Measurements from ENCODE around the gene PIK3R1. TPM values are rescaled to one million over a fixed set of nuclear protein-coding genes. Genes with fewer than 3 reads are reported as not detected.

PIK3R1 gene
- total RNA-seq, 1 donor from 2014 or later: 24.2 TPM

DNA sequence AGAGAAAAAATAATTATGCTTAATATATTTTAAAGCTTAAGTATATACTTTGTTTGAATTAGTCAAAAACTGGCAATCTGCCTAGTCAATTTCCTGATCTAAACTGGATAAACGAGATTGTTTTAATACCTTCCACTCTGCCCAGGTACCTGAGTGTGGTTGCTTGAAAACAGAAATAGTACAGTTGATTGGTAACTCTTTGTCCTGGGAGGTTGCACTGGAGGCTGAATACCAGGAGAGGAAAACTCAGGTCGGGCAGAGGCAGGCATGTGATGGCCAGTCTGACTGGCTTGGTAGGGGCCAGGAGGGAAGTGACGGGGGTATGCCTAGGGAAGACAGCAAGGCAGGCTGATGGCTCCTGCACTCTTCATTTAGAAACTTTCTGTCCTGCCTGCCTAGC lies 80.2 kb downstream of the PIK3R1 start:
- Mint-ChIP-seq H3K4me1 (peaks cover 3% of the 10 kb centered on the region), H3K4me3 (no peak overlapping the region), H3K27me3 (ENCODE audit: insufficient read depth, low read depth) (peaks cover 5% of the 10 kb centered on the region), H3K36me3 (peaks cover 49% of the 10 kb centered on the region), H3K9me3 (no peaks in the 10 kb centered on the region), H3K27ac (no peak overlapping the region)
- Histone ChIP-seq H3K4me2 (no peak overlapping the region), H3F3A (ENCODE audit: low read depth) (no peaks in the 10 kb centered on the region), H3K79me2 (ENCODE audit: low read depth) (no peaks in the 10 kb centered on the region), H3K9me3 (ENCODE audit: low read depth) (no peaks in the 10 kb centered on the region), H3K9ac (no peak overlapping the region), H3K4me1 (peaks cover 5% of the 10 kb centered on the region), H3K36me3 (peaks cover 20% of the 10 kb centered on the region), H2AFZ (replicated peaks) (no peak overlapping the region), H3K4me3 (no peak overlapping the region), H3K27ac (no peak overlapping the region), H3K27me3 (no peaks in the 10 kb centered on the region), H4K20me1 (ENCODE audit: low read depth) (no peaks in the 10 kb centered on the region)
- DNase-seq (ENCODE audit: low spot score): no peak
- TF ChIP-seq EZH2 (IDR thresholded peaks at IDR 0.05): no peak
- TF ChIP-seq, protein P1, sequence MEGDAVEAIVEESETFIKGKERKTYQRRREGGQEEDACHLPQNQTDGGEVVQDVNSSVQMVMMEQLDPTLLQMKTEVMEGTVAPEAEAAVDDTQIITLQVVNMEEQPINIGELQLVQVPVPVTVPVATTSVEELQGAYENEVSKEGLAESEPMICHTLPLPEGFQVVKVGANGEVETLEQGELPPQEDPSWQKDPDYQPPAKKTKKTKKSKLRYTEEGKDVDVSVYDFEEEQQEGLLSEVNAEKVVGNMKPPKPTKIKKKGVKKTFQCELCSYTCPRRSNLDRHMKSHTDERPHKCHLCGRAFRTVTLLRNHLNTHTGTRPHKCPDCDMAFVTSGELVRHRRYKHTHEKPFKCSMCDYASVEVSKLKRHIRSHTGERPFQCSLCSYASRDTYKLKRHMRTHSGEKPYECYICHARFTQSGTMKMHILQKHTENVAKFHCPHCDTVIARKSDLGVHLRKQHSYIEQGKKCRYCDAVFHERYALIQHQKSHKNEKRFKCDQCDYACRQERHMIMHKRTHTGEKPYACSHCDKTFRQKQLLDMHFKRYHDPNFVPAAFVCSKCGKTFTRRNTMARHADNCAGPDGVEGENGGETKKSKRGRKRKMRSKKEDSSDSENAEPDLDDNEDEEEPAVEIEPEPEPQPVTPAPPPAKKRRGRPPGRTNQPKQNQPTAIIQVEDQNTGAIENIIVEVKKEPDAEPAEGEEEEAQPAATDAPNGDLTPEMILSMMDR (IDR thresholded peaks at IDR 0.05): no peak
- TF ChIP-seq EZH2phosphoT487 (IDR thresholded peaks at IDR 0.05): no peak

DNA sequence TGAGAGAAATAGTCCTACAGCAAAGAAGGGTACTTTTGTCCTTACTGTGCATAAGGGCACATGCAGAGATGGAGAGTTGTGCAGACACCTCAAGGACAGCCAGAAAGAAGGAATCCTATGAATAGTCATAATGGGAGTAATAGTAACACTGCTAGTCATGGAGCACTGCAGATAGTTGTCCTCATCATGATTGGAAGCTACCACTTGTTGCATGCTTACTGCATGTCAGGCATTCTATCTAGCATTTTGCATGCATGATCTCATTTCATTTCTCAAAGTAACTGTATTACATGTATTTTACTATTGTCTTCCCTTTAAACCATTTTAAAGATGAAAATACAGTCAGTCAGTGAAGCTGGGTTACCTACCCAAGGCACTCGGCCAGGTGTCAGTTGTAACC lies 81.3 kb downstream of the PIK3R1 start:
- Mint-ChIP-seq H3K4me3 (no peak overlapping the region), H3K27me3 (ENCODE audit: insufficient read depth, low read depth) (peaks cover 5% of the 10 kb centered on the region), H3K27ac (no peak overlapping the region), H3K4me1 (no peaks in the 10 kb centered on the region), H3K9me3 (no peaks in the 10 kb centered on the region), H3K36me3 (peaks cover 53% of the 10 kb centered on the region)
- no peak overlapping the region for H3K4me2 ChIP-seq
- no peak overlapping the region for H3K9ac ChIP-seq
- no peaks in the 10 kb centered on the region for H3K79me2 ChIP-seq (ENCODE audit: low read depth)
- no peaks in the 10 kb centered on the region for H3F3A ChIP-seq (ENCODE audit: low read depth)
- H3K9me3 ChIP-seq (ENCODE audit: low read depth): no peaks in the 10 kb centered on the region
- H3K4me1 ChIP-seq: no peaks in the 10 kb centered on the region
- TF ChIP-seq EZH2phosphoT487 (IDR thresholded peaks at IDR 0.05) (no peak), EZH2 (IDR thresholded peaks at IDR 0.05) (no peak)
- TF ChIP-seq, protein P1 (IDR thresholded peaks at IDR 0.05): no peak
- H2AFZ ChIP-seq (replicated peaks): no peak overlapping the region
- H3K36me3 ChIP-seq: peaks cover 20% of the 10 kb centered on the region
- DNase-seq (ENCODE audit: low spot score): no peak
- no peaks in the 10 kb centered on the region for H4K20me1 ChIP-seq (ENCODE audit: low read depth)
- H3K27ac ChIP-seq: no peak overlapping the region
- H3K4me3 ChIP-seq: no peak overlapping the region
- H3K27me3 ChIP-seq: no peaks in the 10 kb centered on the region

DNA sequence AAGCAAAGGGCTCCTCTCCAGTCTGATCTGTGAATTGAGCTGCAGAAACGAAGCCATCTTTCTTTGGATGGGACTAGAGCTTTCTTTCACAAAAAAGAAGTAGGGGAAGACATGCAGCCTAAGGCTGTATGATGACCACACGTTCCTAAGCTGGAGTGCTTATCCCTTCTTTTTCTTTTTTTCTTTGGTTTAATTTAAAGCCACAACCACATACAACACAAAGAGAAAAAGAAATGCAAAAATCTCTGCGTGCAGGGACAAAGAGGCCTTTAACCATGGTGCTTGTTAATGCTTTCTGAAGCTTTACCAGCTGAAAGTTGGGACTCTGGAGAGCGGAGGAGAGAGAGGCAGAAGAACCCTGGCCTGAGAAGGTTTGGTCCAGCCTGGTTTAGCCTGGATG lies 82.1 kb downstream of the PIK3R1 start:
- Histone ChIP-seq H3K4me2 (no peak overlapping the region), H3K9me3 (ENCODE audit: low read depth) (no peaks in the 10 kb centered on the region), H3K27ac (no peak overlapping the region), H3F3A (ENCODE audit: low read depth) (no peaks in the 10 kb centered on the region), H3K79me2 (ENCODE audit: low read depth) (no peaks in the 10 kb centered on the region), H3K27me3 (no peaks in the 10 kb centered on the region), H3K4me1 (no peaks in the 10 kb centered on the region), H3K36me3 (peaks cover 20% of the 10 kb centered on the region), H4K20me1 (ENCODE audit: low read depth) (no peaks in the 10 kb centered on the region), H2AFZ (replicated peaks) (no peak overlapping the region), H3K4me3 (no peak overlapping the region), H3K9ac (no peak overlapping the region)
- Mint-ChIP-seq H3K36me3 (peaks cover 53% of the 10 kb centered on the region), H3K27ac (no peak overlapping the region), H3K4me3 (no peak overlapping the region), H3K4me1 (no peaks in the 10 kb centered on the region), H3K9me3 (no peaks in the 10 kb centered on the region), H3K27me3 (ENCODE audit: insufficient read depth, low read depth) (peaks cover 5% of the 10 kb centered on the region)
- TF ChIP-seq EZH2 (IDR thresholded peaks at IDR 0.05) (no peak), EZH2phosphoT487 (IDR thresholded peaks at IDR 0.05) (no peak)
- TF ChIP-seq, protein P1 (IDR thresholded peaks at IDR 0.05): no peak
- DNase-seq (ENCODE audit: low spot score): no peak

Data from neural progenitor cell (in vitro differentiated cells).